ENCODE measurements around the gene ZNF691.
"Not testable (repeated sequence)": the region's sequence is repeated elsewhere in the genome, so short reads cannot be mapped to it uniquely, and the experiment has no call there.

The ZNF691 gene

GRCh38 chr1:42859366-42859765, 13.0 kb downstream of the ZNF691 start:
- DNase-seq (ENCODE audit: low read depth in 2 of 2) = not testable (repeated sequence)

GRCh38 chr1:42860339-42861013, 14.1 kb downstream of the ZNF691 start:
- DNase-seq (ENCODE audit: low read depth in 2 of 2) = no peak

- no peak for DNase-seq (ENCODE audit: low read depth in 2 of 2)
Observed at GRCh38 chr1:42861014-42861399, 14.6 kb downstream of the ZNF691 start.

GRCh38 chr1:42866549-42866948, 20.1 kb downstream of the ZNF691 start:
- DNase-seq (ENCODE audit: low read depth in 2 of 2) = no peak

GRCh38 chr1:42868466-42868865, 22.1 kb downstream of the ZNF691 start:
- not testable (repeated sequence) for DNase-seq (ENCODE audit: low read depth in 2 of 2)

- not testable (repeated sequence) for DNase-seq (ENCODE audit: low read depth in 2 of 2)
Observed at GRCh38 chr1:42869254-42869653, 22.8 kb downstream of the ZNF691 start.

- DNase-seq (ENCODE audit: low read depth in 2 of 2) = not testable (repeated sequence)
Observed at GRCh38 chr1:42869751-42870150, 23.3 kb downstream of the ZNF691 start.

- not testable (repeated sequence) for DNase-seq (ENCODE audit: low read depth in 2 of 2)
Observed at GRCh38 chr1:42873108-42873507, 26.7 kb downstream of the ZNF691 start.

- DNase-seq (ENCODE audit: low read depth in 2 of 2) = no peak
Observed at GRCh38 chr1:42873670-42874069, 27.3 kb downstream of the ZNF691 start.

GRCh38 chr1:42876009-42876408, 29.6 kb downstream of the ZNF691 start:
- DNase-seq (ENCODE audit: low read depth in 2 of 2) = no peak

GRCh38 chr1:42877380-42877779, 31.0 kb downstream of the ZNF691 start:
- DNase-seq (ENCODE audit: low read depth in 2 of 2) = no peak

- no peak for DNase-seq (ENCODE audit: low read depth in 2 of 2)
Observed at GRCh38 chr1:42880384-42880783, 34.0 kb downstream of the ZNF691 start.

GRCh38 chr1:42886046-42886739, 39.8 kb downstream of the ZNF691 start:
- DNase-seq (ENCODE audit: low read depth in 2 of 2) = no peak

- DNase-seq (ENCODE audit: low read depth in 2 of 2) = no peak
Observed at GRCh38 chr1:42886800-42887199, 40.4 kb downstream of the ZNF691 start.

- no peak for DNase-seq (ENCODE audit: low read depth in 2 of 2)
Observed at GRCh38 chr1:42887366-42887765, 41.0 kb downstream of the ZNF691 start.

- no peak for DNase-seq (ENCODE audit: low read depth in 2 of 2)
Observed at GRCh38 chr1:42888013-42888633, 41.7 kb downstream of the ZNF691 start.

- no peak for DNase-seq (ENCODE audit: low read depth in 2 of 2)
Observed at GRCh38 chr1:42889264-42889663, 42.9 kb downstream of the ZNF691 start.

- DNase-seq (ENCODE audit: low read depth in 2 of 2) = no peak
Observed at GRCh38 chr1:42891465-42892138, 45.2 kb downstream of the ZNF691 start.

GRCh38 chr1:42899960-42900359, 53.5 kb downstream of the ZNF691 start:
- DNase-seq (ENCODE audit: low read depth in 2 of 2) = not testable (repeated sequence)
